Endometrial microvascular endothelial cells (primary cell): ENCODE measurements around the gene PRCC. TPM values are rescaled to one million over a fixed set of nuclear protein-coding genes. Genes with fewer than 3 reads are reported as not detected.

ENCODE experiments used
- in situ Hi-C: cut with HindIII; loops from 2 replicates; pipeline ENCODE4 v1.10.0; 2017; ENCODE audit warnings: low sequenced_read_pairs, low pct_unique_long_range_greater_than_20kb; ENCODE audit errors: inconsistent ontology term
- total RNA-seq: library from RNA; depleted of rRNA; stranded (reverse); fragments of >200 nt; gene quantifications from one replicate; pipeline ENCODE4 v1.2.3, GENCODE V29; 2015; ENCODE audit errors: inconsistent ontology term

The PRCC gene
- total RNA-seq, 1 donor from 2014 or later: 48.2 TPM

DNA sequence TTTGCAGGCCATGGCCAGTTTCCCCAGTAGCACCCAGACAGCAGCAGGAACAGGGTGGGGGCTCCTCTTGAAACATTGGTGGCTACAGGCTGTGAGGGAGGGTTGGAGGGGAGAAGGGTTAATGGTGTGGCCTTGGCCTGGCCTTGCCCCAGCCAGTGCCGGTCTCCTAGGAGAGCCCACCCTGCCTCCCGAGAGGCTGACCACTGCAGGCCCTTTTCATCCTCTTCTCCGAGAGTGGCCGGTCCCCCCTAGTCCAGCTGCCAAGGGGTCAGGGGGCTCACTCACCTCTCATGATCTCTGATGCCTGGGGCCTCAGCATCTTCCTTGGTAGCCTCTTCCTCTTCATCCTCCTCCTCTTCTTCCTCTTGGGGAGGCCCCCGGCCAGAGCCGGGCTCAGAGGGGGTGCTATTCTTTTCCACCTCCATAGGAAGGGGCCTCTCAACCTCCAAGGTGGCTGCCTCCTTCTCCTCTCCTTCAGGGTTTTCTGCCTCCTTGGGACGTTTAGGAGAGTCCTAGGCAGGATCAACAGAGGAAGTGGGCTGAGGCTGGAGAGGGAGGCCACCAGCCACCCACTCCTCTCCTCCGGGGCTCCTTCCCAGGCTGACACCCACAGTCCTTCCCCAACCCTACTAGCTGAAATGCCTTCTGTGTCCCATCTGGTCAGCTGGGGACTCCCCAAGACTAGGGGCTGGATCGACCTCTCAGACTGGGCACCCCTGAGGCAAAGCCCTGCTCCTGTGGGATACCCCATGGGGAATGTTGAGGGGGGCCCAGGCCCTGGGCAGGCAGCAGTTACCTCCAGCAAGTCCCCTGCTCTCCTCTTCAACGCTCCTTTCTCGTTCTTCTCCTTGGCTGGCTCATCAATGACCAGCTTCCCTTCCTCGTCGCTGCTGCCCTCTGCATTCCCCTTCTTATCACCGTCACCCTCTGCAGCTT, 23.7 kb upstream of the PRCC start:
- in situ Hi-C loops: no loop called here

DNA sequence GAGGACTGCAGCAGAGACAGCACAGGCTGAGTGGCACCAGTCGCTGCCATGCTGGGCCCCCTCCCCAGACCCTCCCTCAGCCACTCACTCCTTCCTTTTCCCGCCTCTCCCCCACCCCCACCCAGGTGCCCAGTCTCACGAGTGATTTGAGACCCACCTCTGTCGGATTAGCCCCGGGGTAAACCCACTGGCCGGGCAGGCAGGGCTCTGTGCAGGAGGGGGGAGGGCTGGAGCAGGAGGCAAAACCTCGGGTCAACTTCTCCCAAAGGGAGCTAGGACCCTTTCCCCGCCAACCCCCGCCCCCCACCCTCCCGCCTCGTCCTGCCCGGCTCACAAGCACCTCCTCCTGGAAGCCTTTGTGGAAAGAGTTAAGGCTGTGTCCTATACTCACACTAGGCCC, 23.0 kb upstream of the PRCC start:
- in situ Hi-C loops: no loop called here

DNA sequence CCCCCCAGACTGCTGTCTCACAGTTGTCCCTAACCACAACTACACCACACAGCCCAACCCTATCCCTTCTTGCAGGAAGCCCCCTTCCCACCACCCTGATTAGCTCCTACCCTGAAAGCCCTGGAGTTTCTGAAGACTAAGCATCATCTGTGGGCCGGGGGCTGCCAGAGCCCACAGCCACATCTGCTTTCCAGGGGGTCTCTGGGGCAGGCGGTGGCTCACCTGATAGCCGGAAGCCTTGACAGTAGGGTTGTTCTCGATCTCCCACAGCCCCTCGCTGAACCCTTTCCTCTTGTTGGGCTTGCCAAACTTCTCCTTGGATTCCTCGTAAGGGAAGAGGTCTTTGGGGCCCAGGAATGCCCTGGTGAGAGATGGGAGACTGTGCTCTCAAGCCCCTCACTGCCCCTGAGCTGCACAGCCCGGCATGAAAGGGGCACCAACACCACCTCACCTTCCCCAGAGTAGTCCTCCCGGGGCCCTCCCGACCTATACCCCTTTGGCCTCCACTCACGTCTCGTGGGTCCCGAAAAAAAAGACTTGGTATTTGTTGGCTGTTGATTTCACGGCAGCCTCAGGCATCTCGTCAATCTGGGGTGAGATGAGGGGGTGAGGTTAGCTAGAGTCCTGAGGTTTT, 22.4 kb upstream of the PRCC start:
- in situ Hi-C loops: no loop called here

DNA sequence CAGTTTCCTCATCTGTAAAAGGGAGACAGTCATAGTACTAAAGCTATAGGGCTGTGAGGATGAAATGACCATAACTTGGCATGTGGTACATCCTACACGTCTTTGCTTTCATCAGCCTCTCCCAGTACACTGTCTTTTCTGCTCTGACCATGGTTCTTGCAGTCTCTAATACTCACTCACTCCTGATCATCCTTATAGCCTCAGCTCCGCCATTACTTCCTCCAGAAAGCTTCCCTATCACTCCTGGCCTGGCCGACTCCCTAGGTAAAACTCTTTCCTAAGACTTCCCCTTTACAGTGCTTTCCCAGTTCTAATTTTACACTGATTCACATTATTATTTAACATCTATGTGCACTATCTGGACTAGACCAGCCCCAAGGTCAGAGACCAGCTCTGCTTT, 21.5 kb upstream of the PRCC start:
- in situ Hi-C loops: no loop called here

DNA sequence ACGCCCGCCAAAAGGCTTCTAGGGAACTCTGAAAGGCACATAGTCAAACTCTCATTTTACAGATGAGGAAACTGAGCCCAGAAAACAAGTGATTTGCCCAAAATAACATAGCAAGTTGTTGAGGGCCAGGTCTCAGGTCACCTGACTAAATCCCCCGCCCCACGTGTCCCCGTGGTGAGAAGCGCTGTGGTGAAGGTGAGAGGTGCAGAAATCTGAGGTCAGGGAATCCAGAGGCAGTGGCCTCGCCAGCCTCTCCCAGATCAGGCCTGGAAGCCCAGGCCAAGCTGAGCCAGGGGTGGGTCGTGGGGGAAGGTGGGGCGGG, 21.0 kb upstream of the PRCC start:
- in situ Hi-C loops: no loop called here

DNA sequence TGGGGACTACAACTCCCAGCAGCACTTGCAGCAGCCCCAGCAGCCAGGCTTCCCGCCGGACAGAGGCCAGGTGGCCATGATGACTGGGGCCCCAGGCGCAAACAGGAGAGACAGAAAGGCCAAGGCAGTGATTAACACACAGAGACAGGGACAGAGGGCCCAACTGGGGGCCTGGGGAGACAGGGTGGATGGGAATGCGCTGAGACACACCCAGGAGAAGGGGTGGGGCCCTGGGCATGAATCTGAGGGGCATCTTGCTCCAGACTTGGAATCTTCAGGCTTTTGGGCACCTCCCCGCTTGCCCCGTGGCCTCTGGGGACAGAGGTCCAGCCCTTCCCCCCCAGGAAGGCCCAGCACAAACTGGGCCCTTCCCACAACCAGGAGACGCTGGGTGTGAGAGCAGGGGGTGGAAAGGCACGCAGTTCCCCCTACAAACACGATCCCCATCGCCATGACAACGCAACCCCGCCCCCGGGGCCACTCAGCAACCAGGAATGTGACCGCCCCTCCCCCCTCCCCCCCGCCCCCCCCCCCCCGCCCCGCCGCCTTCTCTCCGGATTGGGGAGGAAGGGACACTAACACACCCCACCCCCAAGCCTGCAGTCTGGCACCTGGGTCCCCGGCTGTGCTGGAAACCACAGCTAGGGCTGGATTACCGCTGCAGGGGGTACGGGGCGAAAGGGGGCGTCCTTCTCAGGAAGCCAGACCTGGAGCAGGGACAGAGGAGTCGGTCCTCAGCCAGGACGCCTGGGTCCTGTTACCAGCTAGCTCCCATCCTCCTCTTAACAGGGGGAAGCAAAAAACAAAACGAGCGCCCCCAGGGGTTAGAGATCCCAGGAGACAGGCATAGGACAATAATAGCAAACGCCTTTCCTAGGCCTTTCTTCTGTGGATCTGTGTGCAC, 20.4 kb upstream of the PRCC start:
- in situ Hi-C loops: no loop called here

DNA sequence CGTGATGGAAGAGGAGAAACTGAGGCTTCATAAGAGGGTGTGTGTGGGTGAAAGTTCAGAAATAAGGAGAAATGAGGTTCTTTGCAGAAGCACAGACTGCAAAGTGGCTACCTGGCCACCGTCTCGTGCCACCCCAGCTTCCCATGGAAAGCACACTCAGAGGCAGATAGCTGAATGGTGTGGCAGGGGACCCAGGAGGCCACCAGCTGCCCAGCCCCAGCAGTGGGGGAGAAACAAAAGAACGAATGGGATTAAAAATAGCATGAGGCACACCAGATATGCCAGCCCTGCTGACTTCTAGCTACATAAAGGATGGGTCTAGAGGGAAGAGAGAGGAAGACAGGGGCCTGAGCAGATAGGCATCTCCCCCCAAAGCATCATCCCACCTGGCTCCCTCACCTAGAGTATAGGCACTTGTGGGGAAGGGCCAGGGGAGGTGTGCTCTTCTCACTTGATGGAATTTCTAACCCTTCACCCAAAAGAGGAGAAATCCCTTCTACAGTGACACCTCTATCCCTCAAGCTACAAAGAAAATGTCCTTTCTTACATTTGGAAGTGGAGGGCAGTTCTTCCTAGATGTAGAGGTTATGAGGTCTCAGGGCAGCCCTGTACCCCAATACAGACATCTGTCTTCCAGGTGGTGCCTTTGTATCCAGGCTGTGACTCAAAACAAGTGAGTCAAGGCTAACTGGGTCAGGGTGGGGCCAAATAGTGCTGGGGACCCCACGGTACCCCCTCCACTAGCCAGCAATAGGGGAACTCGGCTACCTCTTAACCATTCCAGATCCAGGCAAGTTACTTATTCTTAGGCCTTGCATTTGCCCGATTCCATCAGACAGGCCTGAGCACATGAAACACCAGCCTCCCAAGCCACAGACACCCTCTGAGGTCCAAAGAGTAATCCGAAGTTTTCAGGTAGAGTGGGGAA, 19.3 kb upstream of the PRCC start:
- in situ Hi-C loops: no loop called here

DNA sequence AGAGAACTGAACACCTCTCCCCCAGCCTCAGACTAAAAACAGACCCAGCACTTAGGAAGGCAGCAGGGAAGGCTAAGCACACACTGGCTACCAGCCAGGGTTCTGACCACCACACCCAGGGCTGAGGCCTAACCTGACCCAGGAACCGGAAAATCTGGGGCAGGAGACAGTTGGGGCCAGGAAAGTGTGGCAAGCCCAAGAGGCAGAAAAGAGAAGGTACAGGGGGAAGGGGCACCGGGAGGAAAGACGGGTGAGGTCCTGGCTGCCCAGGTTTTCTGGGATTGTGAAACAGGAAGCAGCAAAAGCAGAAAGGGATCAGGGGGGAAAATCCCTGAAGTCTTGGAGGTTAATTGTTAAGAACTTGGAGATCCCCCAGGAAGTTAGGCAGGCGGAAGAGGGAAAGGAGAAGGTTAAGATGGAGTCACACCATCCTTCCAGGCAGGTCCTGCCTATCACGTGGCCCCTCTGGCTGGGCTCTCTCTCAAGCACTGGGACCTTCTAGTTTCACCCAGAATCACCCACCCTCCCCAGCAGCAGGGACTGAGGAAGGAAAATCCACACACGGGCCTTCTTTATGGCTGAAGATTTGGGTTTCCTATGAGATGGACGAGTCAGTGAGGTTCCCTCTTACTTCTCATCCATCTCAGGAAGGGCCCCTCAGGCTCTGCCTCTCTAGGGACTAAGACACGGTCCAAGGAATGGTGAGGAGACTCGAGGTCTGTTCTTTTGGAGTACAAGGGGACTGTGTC, 18.5 kb upstream of the PRCC start:
- in situ Hi-C loops: no loop called here

DNA sequence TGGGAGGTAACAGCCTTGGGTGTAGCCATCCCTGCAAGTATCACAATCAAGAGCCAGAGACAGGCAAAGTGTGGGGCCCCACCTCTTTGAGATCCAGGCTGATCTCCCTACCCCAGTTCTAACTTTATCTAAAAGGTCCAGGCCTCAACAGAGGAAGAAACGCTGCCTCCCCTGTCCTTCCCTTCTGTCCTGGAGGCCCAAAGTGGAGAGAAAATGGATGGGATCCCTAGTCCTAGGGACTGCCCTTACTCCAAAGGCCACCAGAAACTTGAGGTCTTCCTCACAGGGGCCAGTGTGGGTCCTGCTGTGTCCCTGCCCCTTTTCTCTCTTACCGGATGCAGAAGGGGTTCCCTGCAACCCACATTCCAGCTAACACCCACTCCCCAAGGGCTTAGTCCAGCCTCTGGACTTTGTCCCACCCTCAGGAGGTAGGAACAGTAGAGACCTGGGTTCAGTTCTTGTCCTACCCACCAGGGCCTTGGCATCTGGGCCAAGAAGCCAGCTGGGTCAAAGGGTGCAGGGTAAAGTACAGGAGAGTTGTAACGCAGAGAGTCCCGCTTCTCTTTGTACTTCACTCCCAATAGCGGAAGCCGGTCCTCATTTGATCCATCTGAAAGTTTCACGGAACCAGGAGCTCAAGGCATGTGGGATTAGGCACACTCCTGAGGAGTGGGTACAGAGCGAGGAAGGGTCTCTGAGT, 17.8 kb upstream of the PRCC start:
- in situ Hi-C loops: no loop called here

DNA sequence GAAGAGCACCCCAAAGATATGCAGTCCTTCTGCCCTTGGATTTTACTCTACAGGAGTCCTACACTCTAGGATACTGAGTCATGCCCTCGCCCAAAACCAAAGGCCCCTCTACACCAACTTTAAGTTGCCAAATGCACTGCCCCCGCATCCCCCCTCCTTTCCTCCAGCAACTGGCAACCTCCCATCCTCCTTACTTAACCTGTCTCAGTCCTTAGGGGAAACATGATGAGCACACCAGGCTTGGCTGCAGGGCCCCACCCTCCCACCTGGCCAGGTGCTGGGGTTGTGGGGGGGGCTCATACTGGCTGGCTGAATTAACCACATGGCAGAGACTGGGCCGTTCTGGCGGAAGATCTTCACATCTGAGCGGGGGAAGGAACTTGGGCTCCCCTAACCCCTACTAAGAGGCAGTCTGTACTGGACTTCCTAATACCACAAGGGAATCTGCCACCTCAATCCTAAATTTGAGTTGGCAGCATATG, 17.1 kb upstream of the PRCC start:
- in situ Hi-C loops: no loop called here

DNA sequence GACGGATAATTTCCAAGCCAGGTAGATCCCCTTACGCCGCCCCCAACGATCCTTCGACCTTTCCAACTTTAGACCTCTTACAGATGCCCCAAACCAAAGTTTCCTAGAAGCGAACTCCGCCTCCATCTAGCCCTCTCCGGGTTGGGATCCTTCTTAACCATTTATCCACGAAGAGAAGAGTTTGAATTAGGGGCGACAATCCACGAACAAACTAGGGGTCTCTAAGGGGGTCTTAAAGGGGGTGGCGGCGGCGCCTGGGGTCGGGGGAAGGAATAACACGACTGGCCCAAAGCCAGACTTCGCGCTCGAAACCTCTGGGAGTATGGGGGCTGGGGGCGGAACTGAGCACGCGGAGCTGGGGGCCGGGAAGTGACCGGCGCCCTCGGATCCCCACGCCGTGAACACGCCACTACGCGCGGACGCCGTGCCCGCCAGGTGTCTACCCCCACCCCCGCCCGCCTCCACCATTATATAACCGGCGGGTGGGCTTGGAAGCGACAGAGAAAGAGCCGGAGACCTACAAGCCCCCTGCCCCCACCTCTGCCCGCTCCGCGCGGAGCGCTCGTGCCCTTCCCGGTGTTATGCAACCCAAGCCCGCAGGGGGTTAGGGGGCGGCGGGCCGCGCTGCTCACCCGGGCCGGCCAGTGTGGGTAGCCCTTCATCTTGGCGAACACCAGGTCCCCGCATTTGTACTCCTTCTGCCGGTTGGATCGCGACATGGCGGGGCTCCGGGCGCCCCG, 16.5 kb upstream of the PRCC start:
- in situ Hi-C loops: no loop called here

DNA sequence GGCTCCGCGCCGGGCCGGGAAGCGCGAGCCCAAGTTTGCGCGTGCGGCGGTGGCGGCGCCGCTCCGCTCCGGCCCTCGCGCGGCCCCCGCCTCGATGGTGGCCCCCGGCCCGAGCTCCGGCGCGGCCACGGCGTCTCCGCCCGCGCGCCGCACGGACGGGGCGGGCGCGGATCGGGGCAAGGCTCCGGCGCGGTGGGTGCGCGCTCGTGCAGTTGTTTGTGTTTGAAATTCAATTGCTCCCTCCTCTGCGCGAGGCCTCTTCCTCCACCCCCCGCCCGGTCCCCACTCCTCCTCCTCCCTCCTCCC, 15.9 kb upstream of the PRCC start, which contains the start of gene HDGF:
Gene HDGF (minus strand): TSS at position 225 of the 306 bp plus-strand sequence. CDS start 246 bp downstream, outside the sequence.
- in situ Hi-C loops: no loop called here

DNA sequence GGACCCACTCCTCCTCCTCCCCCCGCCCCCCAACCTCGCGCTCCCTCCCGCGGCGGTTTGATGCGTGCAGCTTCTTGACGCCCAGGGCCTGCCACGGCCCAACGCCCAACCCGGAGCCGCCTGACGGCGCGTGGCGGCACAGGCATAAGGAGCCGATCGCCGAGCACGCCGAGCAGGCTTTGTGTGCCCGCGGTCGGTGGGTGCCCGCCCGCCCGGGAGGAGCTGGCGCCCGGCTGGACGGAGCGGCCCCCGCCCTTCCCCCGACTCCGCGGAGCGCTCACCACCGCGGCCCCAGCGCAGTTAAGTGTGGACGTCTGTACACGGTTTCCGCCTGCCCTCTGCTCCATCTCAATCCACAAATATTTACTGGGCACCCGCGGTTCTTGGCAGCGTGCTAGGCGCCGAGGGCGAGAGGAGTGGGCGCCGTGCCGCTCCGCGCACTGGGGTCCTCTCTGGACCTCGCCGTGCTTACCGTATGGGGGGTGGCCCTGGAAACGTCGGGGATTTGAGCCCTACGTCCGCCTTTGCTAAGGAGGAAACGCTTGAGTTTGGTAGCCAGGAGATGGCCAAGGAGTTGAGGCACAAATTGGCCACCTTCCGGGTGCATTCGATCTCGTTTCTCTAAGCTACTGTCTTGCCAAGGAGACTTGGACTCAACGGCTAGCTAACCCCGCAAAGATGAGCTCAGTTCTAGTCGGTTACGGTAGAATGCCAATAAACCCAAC, 15.4 kb upstream of the PRCC start:
- in situ Hi-C loops: no loop called here

DNA sequence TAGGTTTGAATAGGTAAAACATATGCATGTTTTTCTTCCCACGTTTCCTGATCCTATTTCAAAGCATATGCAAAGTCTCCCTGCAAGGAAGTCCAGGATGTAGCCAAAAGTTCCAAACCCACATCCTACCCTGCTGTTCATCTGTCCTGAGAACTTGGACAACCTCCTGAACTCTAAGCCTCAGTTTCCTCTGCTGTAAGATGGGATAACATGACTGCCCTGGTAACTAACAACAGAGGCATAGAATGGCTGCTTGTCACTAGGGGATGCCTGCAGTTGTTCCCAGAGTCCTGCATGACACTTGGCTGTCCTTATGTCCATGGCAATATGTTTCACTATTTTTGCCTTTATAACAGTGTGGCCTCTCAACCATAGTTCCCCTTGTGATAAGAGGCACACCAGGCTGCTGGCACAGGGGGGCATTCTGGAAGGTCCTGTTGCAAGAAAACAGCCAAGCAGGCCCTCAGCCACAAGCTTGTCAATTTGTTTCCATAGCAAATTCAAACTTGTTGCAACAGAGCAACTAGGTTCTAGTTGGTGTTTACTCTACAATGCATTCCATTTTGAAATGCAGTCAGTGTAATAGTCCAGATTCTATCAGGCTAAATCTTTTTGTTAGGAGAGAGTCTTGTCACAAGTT, 14.4 kb upstream of the PRCC start:
- in situ Hi-C loops: no loop called here

DNA sequence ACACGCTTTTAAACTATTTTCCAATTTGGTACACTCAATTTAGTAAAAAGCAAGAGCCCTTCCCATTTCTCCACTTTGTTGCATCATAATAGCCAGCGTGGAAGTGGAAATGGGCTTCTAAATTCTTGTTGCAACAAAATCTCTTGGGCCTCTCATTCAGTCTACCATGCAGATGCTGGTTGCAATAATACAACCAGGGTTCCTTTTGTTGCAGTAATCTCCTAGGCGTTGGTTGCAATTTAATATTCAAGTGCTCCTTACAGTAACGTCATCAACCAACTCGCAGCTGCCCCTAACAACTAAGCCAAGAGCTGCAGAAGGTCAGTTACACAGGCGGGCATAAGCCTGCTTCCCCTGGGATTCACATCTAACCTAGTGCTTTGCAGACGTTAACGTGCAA, 13.1 kb upstream of the PRCC start:
- in situ Hi-C loops: no loop called here

DNA sequence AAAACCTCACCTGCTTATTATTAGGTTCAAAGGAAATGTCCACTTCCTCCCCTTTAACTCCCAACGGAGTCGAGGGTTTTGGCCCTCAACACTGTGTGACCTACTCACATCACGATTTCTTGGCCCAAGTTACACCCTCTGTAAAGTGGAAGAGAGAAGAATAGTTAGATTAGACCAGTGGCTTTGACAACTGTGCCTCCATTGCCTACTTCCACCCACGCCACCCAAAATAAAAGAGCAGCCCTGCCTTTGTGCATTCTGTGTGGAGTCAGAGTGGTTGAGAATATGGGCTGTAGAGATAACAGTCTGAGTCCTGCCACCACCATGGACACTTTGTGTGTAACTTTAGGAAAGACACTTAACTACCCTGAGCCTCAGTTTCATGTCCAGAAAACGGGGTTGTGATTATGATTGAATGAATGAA, 11.8 kb upstream of the PRCC start:
- in situ Hi-C loops: no loop called here
